NCI-H2227 treated with DMSO at 0.1 percent for 48 hours (cell line): Measurements from ENCODE around the gene TTLL11.

Experiments
- DNase-seq: peaks from one replicate; lab custom pipeline; 2025; lab: John Stamatoyannopoulos, UW

TTLL11 gene

DNA sequence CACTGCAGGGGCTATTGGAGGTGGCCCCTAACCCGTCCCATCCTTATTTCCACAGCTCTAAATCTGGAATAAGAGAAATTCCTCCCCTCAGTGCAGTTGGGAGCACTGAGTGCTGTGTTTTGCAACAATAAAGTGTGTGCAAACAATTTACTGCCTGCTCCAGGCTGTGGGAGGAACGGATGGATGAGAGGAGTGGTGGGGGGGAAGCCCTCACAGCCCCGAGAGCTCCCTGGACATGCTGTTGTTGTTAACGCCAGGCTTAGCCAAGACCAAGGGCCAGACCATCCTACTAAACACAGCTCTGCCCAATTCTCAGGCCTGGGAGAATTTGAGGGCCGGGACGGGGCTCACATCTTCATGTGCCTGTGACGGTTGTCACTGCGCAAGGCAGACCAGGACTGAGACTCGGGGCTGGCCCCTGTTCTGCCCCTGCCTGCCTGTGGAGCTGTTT lies 241.4 kb downstream of the TTLL11 start:
- no peak for DNase-seq

DNA sequence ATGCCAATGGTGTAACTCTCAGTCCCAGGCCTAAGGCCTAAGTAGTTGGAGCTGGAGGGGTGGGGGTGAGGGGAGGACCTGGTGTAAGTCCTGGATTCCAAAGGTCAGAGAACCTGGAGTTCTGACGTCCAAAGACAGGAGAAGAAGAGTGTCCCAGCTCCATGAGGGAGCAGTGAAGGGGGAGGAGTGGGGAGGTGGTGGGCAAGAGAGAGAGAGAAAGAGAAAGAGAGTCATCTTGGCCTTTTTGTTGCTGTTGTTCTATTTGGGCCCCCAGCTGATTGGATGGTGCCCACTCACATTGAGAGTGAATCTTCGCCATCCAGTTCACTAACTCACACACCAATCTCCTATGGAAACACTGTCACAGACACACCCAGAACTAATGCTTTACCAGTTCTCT lies 242.7 kb downstream of the TTLL11 start:
- no peak for DNase-seq

DNA sequence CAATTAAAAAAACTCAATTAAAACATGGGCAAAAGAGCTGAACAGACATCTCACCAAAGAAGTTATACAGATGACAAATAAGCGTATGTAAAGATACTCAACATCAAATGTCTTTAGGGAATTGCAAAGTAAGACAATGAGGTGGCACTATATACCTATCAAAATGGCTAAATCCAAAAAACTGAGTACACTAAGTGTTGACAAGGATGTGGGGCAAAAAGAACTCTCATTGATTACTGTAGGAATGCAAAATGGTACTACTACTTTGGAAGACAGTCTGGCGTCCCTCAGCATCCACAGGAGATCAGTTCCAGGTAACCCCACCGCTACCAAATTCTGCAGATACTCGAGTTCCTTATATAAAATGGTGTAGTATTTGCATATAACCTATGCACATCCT lies 243.6 kb downstream of the TTLL11 start:
- no peak for DNase-seq

DNA sequence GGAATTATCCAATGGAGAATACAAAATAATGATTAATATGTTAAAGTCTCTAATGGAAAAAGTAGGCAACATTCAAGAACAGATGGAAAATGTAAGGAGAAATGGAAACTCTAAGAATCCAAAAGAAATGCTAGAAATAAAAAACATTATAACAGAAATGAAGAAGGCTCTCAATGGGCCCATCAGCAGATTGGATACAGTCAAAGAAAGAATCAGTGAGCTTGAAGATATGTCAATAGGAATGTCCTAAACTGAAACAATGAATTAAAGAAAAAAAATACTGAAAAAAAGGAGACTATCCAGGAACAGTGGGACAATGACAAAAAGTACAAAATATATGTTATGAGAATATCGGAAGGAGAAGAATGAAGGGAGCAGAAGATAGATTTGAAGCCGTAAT lies 248.5 kb downstream of the TTLL11 start:
- no peak for DNase-seq

DNA sequence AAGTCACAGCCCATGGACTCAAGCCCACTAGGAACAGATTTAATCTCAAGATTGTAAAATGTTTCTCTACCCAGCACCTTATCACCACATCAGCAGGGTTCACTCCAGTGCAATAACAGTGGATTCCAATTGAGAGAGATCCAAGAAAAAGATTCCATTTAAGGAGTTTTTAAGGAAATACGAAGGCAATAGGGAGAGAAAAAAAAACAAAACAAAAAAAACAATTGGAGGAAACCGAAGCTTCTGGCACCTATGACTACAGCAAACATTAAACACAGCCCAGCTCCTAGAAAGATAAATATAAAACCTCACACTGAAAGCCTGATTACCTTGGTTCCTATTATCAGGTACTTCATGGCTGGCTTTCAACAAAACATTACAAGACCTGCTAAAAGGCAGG lies 249.0 kb downstream of the TTLL11 start:
- no peak for DNase-seq

DNA sequence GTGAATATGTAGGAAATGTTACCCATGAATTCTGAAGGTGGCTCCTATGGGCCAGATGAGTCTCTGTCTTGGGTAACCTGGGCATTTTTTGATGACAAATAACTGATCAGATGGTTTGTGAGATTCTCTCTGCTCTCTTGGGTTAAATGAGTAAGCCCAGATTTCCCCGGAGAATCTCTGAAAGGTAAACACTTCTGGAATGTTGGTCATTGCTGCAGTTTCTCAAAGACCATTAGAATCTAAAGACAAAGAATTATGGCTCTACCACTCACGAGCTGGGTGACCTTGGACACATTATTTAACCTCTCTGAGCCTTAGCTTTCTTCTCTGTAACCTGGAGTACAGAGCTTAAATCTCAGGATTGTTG lies 250.5 kb downstream of the TTLL11 start:
- no peak for DNase-seq

DNA sequence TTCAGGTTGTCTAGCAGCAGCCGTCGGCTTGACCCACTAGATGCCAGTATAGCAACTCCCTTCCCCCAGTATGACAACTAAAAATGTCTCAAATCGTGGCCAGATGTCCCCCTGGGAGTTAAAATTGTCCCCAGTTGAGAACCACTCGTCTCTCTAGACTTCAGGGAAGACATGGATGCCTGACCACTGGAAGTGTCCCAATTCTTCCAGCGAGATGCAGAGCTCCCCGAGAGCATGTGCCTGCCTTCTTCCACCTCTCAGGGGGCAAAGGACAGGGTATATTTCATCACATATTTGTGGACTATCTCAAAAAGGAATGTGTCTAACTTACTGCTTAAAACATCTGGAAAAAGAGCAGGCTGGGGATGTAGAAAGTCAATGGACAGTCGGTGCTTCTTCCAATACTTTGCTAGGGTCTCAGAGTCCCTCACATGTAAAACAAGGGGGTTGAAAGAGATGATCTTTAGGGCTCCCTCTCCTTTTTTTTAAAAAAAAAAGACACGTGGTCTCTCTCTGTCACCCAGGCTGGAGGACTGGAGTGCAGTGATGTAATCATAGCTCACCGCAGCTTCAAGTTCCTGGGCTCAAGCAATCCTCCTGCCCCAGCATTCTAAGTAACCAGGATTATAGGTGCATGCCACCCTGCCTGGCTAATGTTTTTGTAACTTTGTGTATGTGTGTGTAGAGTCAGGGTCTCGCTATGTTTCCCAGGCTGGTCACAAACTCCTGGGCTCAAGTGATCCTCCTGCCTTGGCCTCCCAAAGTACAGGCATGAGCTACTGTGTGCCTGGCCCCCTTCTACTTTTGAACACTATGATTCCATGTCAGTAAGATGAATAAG lies 251.1 kb downstream of the TTLL11 start:
- no peak for DNase-seq

DNA sequence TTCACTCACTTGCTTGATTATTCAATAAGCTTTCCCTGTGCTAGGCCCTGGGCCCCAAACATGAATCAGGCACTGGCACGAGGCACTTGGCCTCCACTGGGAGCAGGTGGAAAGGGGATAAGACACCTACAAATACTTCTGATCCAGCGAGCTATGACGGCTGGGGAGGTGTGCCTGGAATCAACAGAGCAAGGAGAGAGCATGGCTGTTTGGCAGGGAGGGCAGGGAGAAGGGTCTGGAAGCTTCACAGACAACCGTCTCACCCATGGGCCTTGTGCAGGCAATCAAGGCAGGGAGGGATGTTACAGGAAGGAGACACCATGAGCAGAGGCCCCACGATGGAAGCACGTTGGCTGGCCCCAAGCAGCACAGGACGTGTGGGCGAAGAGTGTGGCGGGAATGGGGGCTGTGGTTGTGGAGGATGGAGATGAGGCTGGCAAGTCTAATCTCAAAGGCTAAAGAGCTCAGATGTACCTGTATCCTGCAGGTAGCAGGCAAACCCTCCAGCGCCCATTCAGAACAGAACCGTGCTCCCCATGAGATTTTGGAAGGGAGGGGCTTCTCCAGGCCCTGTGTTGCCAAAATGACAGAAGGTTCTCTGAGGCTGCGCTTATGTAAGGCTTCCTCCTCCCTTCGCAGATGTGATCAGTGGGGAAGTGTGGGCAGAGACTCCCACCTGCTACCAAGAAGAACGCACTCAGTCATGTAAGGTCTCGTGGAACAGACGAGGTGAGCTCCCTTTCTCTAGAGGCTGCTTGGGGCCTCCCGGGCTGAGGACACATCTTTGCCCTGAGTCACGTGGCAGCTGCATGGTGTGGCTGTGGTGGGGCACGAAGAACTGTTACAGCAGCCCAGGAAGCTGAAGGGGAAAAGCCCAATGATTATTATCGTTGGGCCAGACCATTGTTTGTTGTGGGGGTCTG lies 252.0 kb downstream of the TTLL11 start:
- no peak for DNase-seq

DNA sequence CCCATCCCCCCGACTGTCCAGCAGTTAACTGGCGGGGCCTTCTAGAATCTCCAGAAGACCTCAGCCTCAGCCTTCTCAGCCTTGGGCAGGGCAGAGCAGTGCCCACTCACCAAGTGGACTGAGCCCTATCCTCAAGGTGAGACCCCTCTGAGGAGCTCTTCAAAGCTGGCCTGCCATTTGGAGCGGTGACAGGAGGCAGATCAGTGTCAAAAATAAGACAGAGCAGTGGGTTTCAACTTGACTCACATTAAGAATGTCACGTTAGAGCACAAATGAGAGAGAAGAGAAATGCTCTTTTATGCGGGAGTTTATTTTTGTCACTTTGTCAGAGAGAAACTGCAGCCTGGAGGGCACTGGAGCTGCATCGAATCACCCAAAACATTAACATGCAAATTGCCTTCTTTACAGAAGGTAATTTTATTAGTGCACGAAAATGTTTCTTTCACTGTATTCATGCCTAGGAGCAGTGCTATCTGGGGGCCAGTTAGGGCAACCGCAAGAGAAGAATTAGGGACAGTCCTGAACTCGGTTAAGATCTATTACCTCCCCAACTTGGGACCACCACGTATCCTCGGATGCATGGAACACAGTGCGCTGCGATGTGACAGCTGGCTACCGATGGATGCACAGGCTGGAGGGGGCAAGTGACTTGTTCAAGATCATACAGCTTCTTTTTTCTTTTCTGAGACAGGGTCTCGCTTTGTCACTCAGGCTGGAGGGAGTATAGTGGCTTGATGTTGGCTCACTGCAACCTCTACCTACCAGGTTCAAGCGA lies 253.2 kb downstream of the TTLL11 start:
- no peak for DNase-seq

DNA sequence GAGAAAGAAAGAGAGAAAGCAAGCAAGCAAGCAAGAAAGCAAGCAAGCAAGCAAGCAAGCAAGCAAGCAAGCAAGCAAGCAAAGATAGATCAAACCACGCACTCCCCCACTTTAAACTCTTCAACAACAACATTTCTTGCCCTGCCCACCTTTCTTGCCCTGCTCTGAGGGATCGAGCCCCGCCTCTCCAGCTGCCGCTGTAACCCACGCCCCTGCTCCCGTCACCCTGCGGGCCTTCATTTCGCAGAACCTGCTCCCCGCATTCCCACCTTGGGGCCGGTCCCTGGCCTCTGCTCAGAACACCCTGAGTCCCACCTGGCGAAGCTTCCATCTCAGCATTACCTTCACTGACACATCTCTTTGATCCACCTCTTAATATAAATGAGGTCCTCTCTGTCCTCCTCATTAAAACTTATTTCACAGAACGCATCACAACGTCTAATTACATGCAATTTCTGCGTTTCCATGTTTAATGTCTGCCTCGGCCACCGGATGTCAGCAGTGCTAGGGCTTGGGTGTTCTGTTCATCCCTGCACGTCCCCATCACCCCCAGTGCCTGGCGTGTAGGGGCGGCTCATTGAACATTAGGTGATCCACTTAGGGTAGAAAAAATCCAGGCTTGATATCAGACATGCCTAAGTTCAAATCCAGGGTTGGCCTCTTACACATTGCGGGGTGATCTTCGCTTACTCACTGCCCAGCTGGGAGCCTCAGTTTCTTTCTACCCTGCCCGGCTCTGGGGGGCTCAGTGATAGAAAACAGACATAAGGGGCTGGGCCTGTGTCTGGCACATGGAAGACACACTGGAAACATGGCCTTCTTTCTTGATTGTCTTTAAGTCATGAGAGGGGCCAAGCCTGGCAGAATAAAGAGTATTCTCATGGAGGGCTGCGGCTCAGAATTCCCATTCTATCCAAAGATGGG lies 254.1 kb downstream of the TTLL11 start:
- DNase-seq = no peak

DNA sequence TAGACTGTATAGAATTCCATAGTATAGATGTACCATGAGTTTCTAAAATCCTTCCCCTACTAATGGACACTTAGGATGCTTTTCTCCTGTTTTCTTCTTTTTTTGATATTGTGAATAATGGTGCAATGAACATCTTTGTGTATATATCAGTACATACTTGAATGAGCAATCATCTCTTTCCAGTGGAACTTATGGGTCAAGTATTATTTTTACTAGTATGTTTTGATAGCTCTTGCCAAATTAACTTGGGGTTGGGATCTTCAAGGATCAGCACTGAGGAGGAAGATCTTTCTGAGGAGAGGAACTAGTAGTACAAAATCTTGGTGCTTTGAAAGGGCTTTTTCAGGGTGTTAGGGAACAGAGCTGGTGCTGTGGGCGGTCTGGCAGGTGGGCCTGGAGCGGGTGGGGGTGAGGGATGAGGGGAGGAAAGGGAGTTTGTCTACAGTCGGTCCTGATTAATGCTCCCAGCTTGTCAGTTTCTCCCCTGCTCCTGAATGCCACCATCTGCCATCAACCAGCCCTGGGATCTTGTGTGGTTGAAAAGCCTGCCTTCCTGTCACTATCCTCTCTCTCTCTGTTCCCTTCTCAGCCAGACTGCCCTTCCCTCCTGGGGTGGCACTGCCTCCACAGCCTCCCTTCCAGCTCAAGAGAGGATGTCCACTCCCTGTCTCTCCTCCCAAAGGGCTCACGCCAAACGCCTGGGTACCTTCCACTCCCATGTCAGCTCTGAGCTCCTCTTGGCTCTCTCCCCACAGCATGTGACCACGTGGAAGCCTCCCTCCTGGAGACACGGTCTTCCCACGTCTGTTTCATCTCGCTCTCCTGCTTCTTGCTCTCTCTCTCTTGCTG lies 255.8 kb downstream of the TTLL11 start:
- no peak for DNase-seq

DNA sequence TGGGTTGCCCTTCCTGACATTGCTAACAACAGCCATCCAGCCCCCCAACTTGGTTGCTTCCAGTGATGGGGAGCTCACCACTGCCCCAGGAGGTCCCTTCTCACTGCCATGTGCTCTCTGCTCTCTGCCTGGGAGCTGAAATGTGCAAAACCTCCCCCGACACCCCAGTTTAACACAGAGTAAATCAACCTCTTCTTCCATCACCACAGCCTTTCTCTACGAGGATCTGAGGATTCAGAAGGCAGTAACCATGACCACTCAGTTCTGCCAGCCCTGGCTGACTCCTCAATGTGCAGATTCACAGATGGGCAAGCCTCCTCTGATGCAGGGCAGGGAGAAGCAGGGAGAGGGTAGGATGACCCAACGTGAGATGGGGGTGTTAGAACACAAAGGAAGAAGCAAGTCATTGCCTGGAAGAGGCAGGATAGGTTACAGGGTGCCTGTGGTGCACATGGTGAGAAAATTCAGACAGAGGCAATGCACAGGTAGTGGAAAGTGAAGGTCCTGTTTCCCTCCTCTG lies 256.7 kb downstream of the TTLL11 start:
- no peak for DNase-seq

DNA sequence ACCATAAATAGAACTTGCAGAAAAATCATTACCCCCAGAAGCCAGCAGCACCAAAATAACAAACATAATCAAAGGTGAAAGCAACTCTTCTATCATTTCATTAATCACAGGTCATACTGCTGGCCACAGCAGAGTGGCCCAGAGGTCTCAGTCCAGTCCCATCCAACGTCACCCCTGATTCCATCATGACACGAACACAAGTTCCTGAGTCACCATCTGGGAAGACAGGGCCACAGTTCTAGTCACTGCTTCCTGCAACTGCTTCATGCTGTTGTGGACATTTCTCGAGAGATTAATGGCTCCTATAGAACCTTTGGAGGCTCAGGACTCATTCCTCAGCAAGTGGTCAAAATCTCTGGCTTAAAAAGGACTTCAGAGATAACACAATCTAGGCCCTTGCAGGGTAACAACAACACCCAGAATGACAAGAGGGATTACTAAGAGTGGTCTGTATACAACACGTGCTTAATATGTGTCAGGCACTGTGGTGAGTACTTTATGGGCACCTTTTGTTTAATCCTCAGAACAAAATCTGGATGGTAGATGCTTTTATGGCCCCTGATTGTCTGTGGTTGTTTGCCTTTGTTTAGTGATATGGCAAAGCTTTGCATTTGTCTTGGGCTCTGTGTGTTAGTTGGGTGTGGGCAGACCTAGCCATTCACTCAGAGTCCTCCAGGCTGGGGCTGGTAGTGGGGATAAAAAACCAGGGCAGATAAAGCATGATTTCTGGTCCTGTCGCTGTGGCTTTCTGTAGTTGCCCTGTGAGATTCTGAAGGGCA lies 257.3 kb downstream of the TTLL11 start:
- no peak for DNase-seq

DNA sequence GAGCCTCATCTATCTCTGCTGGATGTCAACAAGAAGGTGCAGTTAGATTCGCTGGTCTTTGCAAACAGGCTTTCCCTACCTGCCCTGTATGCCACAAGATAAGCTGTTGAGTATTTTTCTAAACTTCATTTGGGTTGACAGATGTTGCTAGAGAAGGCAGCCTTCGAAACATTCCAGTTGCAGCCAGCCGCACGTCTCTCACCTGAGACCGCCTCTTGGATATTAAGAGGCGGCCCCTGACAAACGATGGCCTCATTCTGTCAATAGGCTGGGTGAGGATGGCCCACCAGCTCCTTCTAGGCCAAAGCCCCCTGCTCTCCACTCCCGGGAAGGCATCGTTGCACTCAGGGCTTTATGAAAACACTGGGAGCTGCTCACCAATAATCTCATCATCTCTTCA lies 260.0 kb downstream of the TTLL11 start:
- DNase-seq = no peak

DNA sequence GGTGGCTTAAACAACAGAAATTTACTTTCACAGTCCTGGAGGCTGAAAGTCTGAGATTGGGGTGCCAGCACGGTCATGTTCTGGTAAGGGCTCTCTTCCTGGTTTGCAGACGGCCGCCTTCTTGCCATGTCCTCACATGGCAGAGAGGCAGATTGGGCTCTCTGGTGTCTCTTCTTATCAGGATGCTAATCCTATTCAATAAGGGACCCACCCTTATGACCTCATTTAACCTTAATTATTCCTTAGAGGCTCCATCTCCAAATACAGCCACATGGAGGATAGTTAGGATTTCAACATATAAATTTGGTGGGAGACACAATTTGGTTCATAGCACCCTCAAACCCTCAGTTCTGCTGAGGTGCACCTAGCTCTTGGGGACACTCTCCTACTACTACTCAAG lies 261.2 kb downstream of the TTLL11 start:
- DNase-seq = no peak

DNA sequence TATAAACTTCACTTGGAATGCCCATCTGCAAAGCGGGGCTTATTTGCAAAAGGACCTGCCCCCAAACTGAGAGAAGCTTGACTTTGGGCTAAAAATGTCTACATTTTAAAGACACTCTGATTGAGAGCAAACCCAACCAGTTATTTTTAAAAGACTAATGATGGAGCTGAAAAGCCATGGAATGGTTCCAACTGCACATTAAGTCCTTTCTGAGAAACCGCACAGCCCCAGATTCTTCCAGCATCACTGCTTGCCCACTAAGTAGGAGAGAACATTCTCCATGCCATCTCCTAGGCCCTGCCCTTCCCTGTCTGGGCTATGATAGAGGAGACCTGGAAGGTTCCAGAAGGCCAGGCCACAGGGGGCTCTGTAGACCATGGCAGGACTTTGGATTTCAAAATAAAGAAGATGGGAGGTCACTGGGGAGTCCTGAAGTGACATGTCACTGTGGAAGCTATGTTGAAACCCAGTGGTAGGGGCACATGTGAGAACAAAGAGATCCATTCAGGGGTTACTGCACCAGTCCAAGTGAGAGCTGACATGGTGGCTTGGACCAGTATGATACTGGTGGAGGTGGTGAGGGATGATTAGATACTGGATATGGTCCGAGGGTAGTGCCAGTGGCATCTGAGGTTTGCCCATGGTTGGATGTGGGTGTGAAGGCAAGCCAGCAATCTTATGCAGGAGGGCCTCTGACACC lies 262.5 kb downstream of the TTLL11 start:
- no peak for DNase-seq

DNA sequence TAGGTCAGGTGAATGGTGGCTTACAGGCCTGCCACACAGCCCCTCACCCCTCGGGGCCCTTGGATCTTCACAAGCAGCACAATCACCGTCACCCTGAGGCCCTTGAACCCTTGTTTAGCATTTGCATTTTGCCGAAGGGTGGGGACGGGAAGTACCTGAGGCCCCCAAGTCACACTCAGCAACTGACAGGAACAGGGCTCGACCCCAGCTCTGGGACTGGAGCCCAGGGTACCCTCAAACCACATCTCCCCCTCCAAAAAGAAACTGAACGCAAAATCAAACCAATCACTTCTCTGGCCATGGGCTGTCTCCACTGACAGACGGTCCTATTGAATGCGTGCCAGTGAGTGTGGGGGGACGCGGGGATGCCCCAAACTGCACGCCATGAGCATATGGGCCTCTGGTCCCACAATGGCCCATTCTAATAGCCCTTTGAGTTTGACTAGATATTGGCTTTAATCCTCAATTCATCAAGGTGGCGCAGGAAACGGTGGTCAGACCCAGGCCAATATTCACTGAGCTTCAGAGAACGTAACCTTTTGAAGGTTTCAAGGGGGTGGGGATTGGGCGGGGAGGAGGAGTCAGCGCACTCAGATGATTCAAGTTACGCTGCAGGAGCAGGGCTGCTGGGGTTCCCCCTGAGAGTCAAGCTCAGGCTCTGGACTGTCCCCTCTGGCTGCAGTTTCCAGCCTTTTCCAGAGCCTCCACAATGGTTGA lies 265.7 kb downstream of the TTLL11 start:
- DNase-seq = no peak

DNA sequence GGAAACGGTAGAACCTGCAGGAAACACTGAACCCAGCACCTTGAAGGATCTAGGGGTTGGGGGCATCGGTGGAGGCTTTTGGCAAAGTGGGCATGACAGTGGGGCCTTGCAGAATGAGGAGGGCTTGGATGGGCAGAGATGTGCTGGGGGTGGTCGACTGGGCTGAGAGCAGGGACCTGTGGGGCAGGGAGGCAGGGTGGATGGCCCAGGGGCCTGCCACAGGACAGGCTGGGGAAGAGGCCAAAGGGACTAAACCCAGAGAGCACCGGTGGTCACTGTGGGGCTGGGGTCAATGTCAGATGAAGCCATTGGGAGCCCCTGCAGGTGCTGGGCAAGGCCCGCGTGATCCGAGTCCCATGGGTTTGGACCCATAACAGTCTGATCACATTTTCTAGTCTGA lies 266.4 kb downstream of the TTLL11 start:
- no peak for DNase-seq
